H1 (cell line): ENCODE measurements around the gene TMEM14C. TPM values are rescaled to one million over a fixed set of nuclear protein-coding genes. Genes with fewer than 3 reads are reported as not detected.

Source experiments
- CTCF ChIA-PET: fragments of 300-600 bp; sonication (Branson Sonifier 250); formaldehyde crosslinking; loops from one replicate; lab custom pipeline; 2021; ENCODE audit not compliant: partially characterized antibody; lab: Charles Lee
- POLR2A ChIA-PET: fragments of 300-600 bp; sonication (Branson Sonifier 250); formaldehyde crosslinking; loops from one replicate; lab custom pipeline; 2021; ENCODE audit warnings: inconsistent platforms; ENCODE audit not compliant: partially characterized antibody; lab: Charles Lee
- DNase-seq, 2 experiments: peaks; one replicate each; pipeline versions ENCODE4 v3.0.0 to v3.0.0-alpha.2; 2010 to 2022; ENCODE audit warnings: low spot score in 2 of 2, low read depth in 1 of 2, mixed read lengths in 1 of 2
- FAIRE-seq: peaks from 2 replicates; lab custom pipeline; 2011; peaks lifted over from hg19 to GRCh38; lab: Jason Lieb, UNC
- H2AFZ ChIP-seq: 2 replicates; pipeline ENCODE4 v1.8.1; 2012; ENCODE audit warnings: low read length, inconsistent platforms
- H2AK5ac ChIP-seq: 2 replicates; pipeline ENCODE4 v1.6.1; 2013; ENCODE audit warnings: low read depth, low read length
- H2BK120ac ChIP-seq: replicated peaks from 2 replicates; pipeline ENCODE3; 2013; ENCODE audit warnings: low read depth, low read length, inconsistent platforms
- H2BK12ac ChIP-seq: 2 replicates; pipeline ENCODE4 v1.6.1; 2013; ENCODE audit warnings: low read depth, low read length
- H2BK15ac ChIP-seq: 2 replicates; pipeline ENCODE4 v1.6.1; 2013; ENCODE audit warnings: low read length
- H2BK20ac ChIP-seq: 2 replicates; pipeline ENCODE4 v1.6.1; 2013; ENCODE audit warnings: low read length
- H2BK5ac ChIP-seq: 2 replicates; pipeline ENCODE4 v1.6.1; 2013; ENCODE audit warnings: low read depth, low read length
- H3K14ac ChIP-seq: 2 replicates; pipeline ENCODE4 v1.6.1; 2013; ENCODE audit warnings: inconsistent platforms; ENCODE audit not compliant: insufficient read length
- H3K18ac ChIP-seq: 2 replicates; pipeline ENCODE4 v1.6.1; 2013; ENCODE audit warnings: low read length; ENCODE audit errors: extremely low read depth
- H3K23ac ChIP-seq: 2 replicates; pipeline ENCODE4 v1.6.1; 2013; ENCODE audit warnings: inconsistent platforms; ENCODE audit not compliant: insufficient read length
- H3K23me2 ChIP-seq: 2 replicates; pipeline ENCODE4 v1.6.1; 2013; ENCODE audit warnings: low read depth, low read length
- H3K27ac ChIP-seq: 2 replicates; pipeline ENCODE4 v1.6.1; 2011; ENCODE audit warnings: low read depth, low read length, inconsistent platforms
- H3K27me3 ChIP-seq, 4 experiments: replicated peaks in 1 of 4; 1 replicate in 1 of 4; 2 replicates in 3 of 4; pipeline versions ENCODE4 v1.6.1 to v1.8.1; 2011 to 2013; ENCODE audit warnings: low read length in 3 of 4, mild to moderate bottlenecking in 3 of 4, inconsistent platforms in 2 of 4, mixed read lengths in 2 of 4, moderate library complexity in 1 of 4; ENCODE audit not compliant: control insufficient read depth in 3 of 4, insufficient read depth in 3 of 4; ENCODE audit errors: extremely low read depth in 1 of 4
- H3K36me3 ChIP-seq, 4 experiments: 2 replicates each; pipeline versions ENCODE4 v1.6.1 to v1.8.1; 2011 to 2013; ENCODE audit warnings: mild to moderate bottlenecking in 4 of 4, low read length in 3 of 4, moderate library complexity in 2 of 4, control low read depth in 1 of 4, inconsistent platforms in 1 of 4; ENCODE audit not compliant: insufficient read depth in 4 of 4, control insufficient read depth in 2 of 4
- H3K4ac ChIP-seq: replicated peaks from 2 replicates; pipeline ENCODE3; 2013; ENCODE audit warnings: low read length, low read depth, mixed read lengths, inconsistent platforms; ENCODE audit not compliant: insufficient read length
- H3K4me1 ChIP-seq, 4 experiments: replicated peaks in 1 of 4; 1 replicate in 1 of 4; 2 replicates in 3 of 4; pipeline versions ENCODE4 v1.6.1 to v1.8.1; 2011 to 2013; ENCODE audit warnings: low read length in 3 of 4, inconsistent platforms in 2 of 4, mixed read lengths in 1 of 4; ENCODE audit not compliant: insufficient read depth in 4 of 4, control insufficient read depth in 3 of 4
- H3K4me2 ChIP-seq, 2 experiments: 2 replicates each; pipeline versions ENCODE4 v1.6.1 to v1.8.1; 2011 to 2013; ENCODE audit warnings: low read depth in 2 of 2, low read length in 2 of 2, control low read depth in 1 of 2, inconsistent platforms in 1 of 2, mild to moderate bottlenecking in 1 of 2; ENCODE audit not compliant: insufficient read depth in 1 of 2
- H3K4me3 ChIP-seq, 4 experiments: fragments of 200-600, 300-600 bp in 1 of 4; sonication (generic), shearing (Covaris generic), sonication (Bioruptor Twin) in 1 of 4; 2 replicates each; pipeline versions ENCODE4 v1.5.1 to v1.8.1; 2011 to 2016; ENCODE audit warnings: low read length in 4 of 4, low read depth in 3 of 4, control low read depth in 2 of 4, inconsistent platforms in 2 of 4, mild to moderate bottlenecking in 2 of 4, mixed read lengths in 1 of 4, moderate library complexity in 1 of 4; ENCODE audit not compliant: insufficient read depth in 2 of 4; ENCODE audit errors: extremely low read depth in 1 of 4
- H3K56ac ChIP-seq: replicated peaks from 2 replicates; pipeline ENCODE3; 2013; ENCODE audit warnings: low read depth, mild to moderate bottlenecking, mixed read lengths, low read length, inconsistent platforms; ENCODE audit not compliant: insufficient read length
- H3K79me1 ChIP-seq: 2 replicates; pipeline ENCODE4 v1.6.1; 2013; ENCODE audit warnings: low read depth, low read length, control low read depth
- H3K79me2 ChIP-seq, 2 experiments: 2 replicates each; pipeline versions ENCODE4 v1.6.1 to v1.8.1; 2012 to 2013; ENCODE audit warnings: low read length in 2 of 2, mild to moderate bottlenecking in 2 of 2, inconsistent platforms in 1 of 2; ENCODE audit not compliant: insufficient read depth in 2 of 2, control insufficient read depth in 1 of 2
- H3K9ac ChIP-seq, 4 experiments: replicated peaks in 1 of 4; 1 replicate in 1 of 4; 2 replicates in 3 of 4; pipeline versions ENCODE4 v1.6.1 to v1.8.1; 2011 to 2013; ENCODE audit warnings: low read depth in 3 of 4, low read length in 3 of 4, control low read depth in 2 of 4, mild to moderate bottlenecking in 2 of 4, moderate library complexity in 2 of 4, inconsistent platforms in 1 of 4; ENCODE audit errors: extremely low read depth in 1 of 4
- H3K9me3 ChIP-seq, 2 experiments: 2 replicates each; pipeline versions ENCODE4 v1.6.1 to v1.8.1; 2012 to 2013; ENCODE audit warnings: mild to moderate bottlenecking in 2 of 2, moderate library complexity in 2 of 2, control low read depth in 1 of 2, inconsistent platforms in 1 of 2, low read depth in 1 of 2, low read length in 1 of 2, mixed read lengths in 1 of 2; ENCODE audit not compliant: insufficient read depth in 2 of 2
- H4K20me1 ChIP-seq, 2 experiments: replicated peaks in 1 of 2; 2 replicates each; pipeline versions ENCODE3 to v1.8.1; 2011 to 2013; ENCODE audit warnings: inconsistent platforms in 2 of 2, low read length in 2 of 2, mild to moderate bottlenecking in 1 of 2; ENCODE audit not compliant: insufficient read depth in 2 of 2, control insufficient read depth in 1 of 2
- H4K5ac ChIP-seq: 2 replicates; pipeline ENCODE4 v1.6.1; 2013; ENCODE audit warnings: low read length, low read depth, mixed read lengths, inconsistent platforms; ENCODE audit not compliant: insufficient read length
- H4K8ac ChIP-seq: 2 replicates; pipeline ENCODE4 v1.8.0; 2013; ENCODE audit warnings: mild to moderate bottlenecking, moderate library complexity, low read length, inconsistent platforms; ENCODE audit not compliant: insufficient read depth; ENCODE audit errors: extremely low read depth
- H4K91ac ChIP-seq: replicated peaks from 2 replicates; pipeline ENCODE3; 2013; ENCODE audit warnings: low read length, mixed read lengths, inconsistent platforms; ENCODE audit not compliant: insufficient read length
- SRF ChIP-seq: IDR thresholded peaks from 2 replicates; pipeline ENCODE4 v1.6.1; 2011; ENCODE audit warnings: mild to moderate bottlenecking, low read depth, low read length, moderate library complexity
- SUZ12 ChIP-seq: fragments of 200-600 bp; sonication (generic); IDR thresholded peaks from 2 replicates; pipeline ENCODE4 v1.6.1; 2012; ENCODE audit warnings: mild to moderate bottlenecking, inconsistent platforms, low read length, moderate library complexity, mixed read lengths
- WGBS, 2 experiments: shearing (Covaris generic) in 1 of 2; methylation state at CpG; one replicate each; pipeline versions ENCODE4 v1.1.6 to v1.1.7; 2013 to 2015; ENCODE audit warnings: low lambda C conversion rate in 2 of 2, mixed read lengths in 2 of 2, inconsistent platforms in 1 of 2, low coverage in 1 of 2, missing lambda C conversion rate in 1 of 2; ENCODE audit not compliant: insufficient replicate concordance in 2 of 2, insufficient coverage in 1 of 2, insufficient read length in 1 of 2; ENCODE audit errors: extremely low coverage in 1 of 2, missing lambda C conversion rate in 1 of 2; 5-methylcytosine and 5-hydroxymethylcytosine counted together
- polyA plus RNA-seq, 7 experiments: library from polyadenylated mRNA; depleted of rRNA in 3 of 7; stranded (reverse) in 5 of 7; unstranded in 2 of 7; fragments of >200 nt in 5 of 7; fragments of 200-250 nt in 2 of 7; gene quantifications; 1 replicate in 5 of 7; 2 replicates in 1 of 7; 4 replicates in 1 of 7; pipeline versions ENCODE4 v1.2.1 to v1.2.3, GENCODE V29; 2011 to 2013; ENCODE audit warnings: missing spikeins in 2 of 7, mixed read lengths in 2 of 7
- total RNA-seq: library from RNA; stranded (reverse); fragmentation: NEBNext Ultra II Directional; extraction: Animal tissue kit (Norgen Biotek cat#: 25700); gene quantifications from 2 replicates; pipeline ENCODE4 v1.2.1, GENCODE V29; 2021

Gene TMEM14C
- total and polyA plus RNA-seq, 2 of the 8 experiments (the other 6 are each of a cell fraction or from before 2014, with no cell fraction given): 116 to 157 TPM

DNA sequence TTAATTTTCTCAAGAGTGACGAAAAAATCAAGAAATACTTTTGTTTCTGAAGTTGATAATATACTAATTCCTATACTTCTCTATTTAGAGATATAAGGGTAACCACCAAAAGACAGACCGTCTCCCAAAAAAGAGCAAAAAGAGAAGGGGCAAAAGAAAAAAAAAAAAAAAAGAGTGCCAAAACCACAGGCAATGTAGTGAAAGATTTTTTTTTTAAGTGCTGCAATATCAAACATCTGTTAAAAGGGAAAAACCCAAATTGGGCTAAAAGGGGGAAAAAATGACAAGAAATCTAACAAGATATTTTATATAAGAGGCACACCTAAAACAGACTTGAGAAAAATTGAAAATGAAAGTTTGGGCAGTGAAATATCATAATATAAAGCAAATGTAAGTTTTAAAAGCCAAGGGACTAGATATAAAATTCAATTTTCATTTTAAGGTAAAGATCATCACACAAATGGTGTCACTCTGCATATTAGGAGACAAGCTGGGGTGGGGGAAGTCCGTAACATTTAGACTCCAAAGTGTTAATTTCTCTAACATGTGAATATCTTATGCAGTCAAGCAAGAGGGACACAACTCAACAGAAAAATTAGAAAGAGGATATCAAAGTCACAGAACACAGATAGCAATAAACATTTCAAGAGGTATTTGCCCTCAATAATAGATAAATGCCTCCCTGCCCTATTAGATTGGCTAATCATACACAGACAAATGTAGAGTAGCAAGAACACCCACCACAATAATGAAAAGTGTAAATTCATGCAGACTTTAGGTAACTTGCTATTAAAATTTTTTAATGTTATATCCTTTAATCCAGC is 37.6 kb upstream of the TMEM14C start:
- no peak overlapping the region for H3K14ac ChIP-seq
- no peak overlapping the region for H3K18ac ChIP-seq
- no peak overlapping the region for H4K5ac ChIP-seq
- no peak overlapping the region for H3K23ac ChIP-seq
- H3K56ac ChIP-seq: no peak overlapping the region
- ChIA-PET POLR2A (interaction anchor here (1.3 kb wide), 1 partner anchor 25 kb away, joined by 3 read pairs; no protein-coding TSS in a partner anchor), CTCF (no interaction called here)
- no peaks in the 10 kb centered on the region for H3K79me2 ChIP-seq
- no peak overlapping the region for H2AK5ac ChIP-seq
- no peak overlapping the region for H3K4ac ChIP-seq
- no peaks in the 10 kb centered on the region for H4K20me1 ChIP-seq
- peaks cover 0 to 9% (median 0%) of the 10 kb centered on the region in 4 experiments; a peak in 1 of 7 replicates for H3K4me1 ChIP-seq
- FAIRE-seq (no peak), DNase-seq (no peak)
- H3K79me1 ChIP-seq: no peaks in the 10 kb centered on the region
- TF ChIP-seq SUZ12 (no peak), SRF (no peak)
- H4K91ac ChIP-seq: no peak overlapping the region
- no peaks in the 10 kb centered on the region for H3K23me2 ChIP-seq
- no peak overlapping the region for H2BK5ac ChIP-seq
- H2BK120ac ChIP-seq: no peak overlapping the region
- no peak overlapping the region for H2BK20ac ChIP-seq
- H3K4me3 ChIP-seq: no peak overlapping the region
- no peak overlapping the region for H3K27ac ChIP-seq
- no peak overlapping the region for H2AFZ ChIP-seq
- H3K36me3 ChIP-seq: no peaks in the 10 kb centered on the region
- 91% methylated on average over 3 of the region's 3 CpGs; no CpG with 5 or more reads in 1 of the 2 experiments for WGBS, 2 experiments
- H3K27me3 ChIP-seq: no peaks in the 10 kb centered on the region
- no peak overlapping the region for H2BK12ac ChIP-seq
- H3K9ac ChIP-seq: no peak overlapping the region
- no peak overlapping the region for H2BK15ac ChIP-seq
- no peaks in the 10 kb centered on the region for H3K9me3 ChIP-seq
- no peak overlapping the region for H4K8ac ChIP-seq
- H3K4me2 ChIP-seq: no peak overlapping the region
